ENCODE measurements around the gene DNAH3.
"Not testable (repeated sequence)": the region's sequence is repeated elsewhere in the genome, so short reads cannot be mapped to it uniquely, and the experiment has no call there.

DNA sequence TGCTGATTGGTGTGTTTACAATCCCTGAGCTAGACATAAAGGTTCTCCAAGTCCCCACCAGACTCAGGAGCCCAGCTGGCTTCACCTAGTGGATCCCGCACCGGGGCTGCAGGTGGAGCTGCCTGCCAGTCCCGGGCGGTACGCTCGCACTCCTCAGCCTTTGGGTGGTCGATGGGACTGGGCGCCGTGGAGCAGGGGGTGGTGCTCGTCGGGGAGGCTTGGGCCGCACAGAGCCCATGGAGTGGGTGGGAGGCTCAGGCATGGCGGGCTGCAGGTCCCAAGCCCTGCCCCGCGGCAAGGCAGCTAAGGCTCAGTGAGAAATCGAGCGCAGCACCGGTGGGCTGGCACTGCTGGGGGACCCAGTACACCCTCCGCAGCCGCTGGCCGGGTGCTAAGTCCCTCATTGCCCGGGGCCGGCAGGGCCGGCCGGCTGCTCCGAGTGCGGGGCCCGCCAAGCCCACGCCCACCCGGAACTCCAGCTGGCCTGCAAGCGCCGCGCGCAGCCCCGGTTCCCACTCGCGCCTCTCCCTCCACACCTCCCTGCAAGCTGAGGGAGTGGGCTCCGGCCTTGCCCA, 161.1 kb downstream of the DNAH3 start:
- not testable (repeated sequence) for TF ChIP-seq POLR2A, POLR2AphosphoS5, CTCF, EP300 (IDR thresholded peaks at IDR 0.05)
